NCI-H510A (cell line): ENCODE results near the gene FES.

ENCODE experiments used
- DNase-seq: peaks from one replicate; lab custom pipeline; 2025; lab: John Stamatoyannopoulos, UW

FES gene

DNA sequence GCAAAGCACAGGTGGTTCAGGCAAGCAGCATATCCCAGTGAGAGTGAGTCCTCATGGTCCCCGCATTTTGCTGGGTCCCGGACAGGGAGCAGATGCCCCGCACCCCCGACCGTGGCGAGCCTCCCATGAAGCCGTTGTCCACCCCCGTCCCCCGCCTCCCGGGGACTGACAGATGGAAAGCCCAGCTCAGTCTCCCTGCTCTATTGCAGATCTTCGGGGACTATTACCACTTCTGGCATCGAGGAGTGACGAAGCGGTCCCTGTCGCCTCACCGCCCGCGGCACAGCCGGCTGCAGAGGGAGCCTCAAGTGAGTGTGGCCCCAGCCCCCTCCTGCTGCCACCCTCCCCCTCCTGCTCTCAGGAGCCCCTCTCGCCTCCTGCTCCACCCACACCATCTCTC, 8.3 kb upstream of the FES start:
- DNase-seq, result no peak

GRCh38 chr15:90876512-90877170, 7.7 kb upstream of the FES start:
- DNase-seq, result no peak

DNA sequence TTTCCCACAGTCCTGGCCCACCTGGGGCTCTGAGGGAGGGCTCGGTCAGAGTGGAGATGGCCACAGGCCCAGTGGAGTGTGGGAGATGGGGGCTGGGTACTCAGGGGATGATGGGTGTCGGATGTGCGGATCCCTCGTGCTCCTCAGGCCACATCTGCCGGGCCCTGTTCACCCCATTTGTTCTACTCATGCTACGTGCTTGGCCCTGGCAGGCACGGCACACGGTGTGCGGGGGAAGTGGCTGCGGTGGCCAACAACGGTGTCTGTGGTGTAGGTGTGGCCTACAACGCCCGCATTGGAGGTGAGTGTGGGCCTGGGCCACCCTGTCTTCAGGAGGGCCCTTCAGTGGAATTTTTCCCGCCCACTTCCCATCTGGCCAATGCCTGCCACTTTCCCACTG, 7.0 kb upstream of the FES start:
- no peak for DNase-seq

GRCh38 chr15:90877996-90878395, 6.3 kb upstream of the FES start:
- no peak for DNase-seq

DNA sequence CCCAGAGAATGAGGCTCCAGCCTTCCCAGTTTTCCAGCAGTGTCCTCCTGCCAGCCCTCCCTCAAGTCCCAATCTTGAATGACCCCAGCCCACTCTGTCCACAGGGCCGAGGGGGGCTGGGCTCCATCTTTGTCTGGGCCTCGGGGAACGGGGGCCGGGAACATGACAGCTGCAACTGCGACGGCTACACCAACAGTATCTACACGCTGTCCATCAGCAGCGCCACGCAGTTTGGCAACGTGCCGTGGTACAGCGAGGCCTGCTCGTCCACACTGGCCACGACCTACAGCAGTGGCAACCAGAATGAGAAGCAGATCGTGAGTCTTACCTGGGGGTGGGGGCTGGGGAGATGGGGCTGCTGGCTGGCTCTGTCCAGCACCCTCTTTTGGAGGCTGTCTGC, 5.6 kb upstream of the FES start:
- no peak for DNase-seq

- no peak for DNase-seq
Measured at GRCh38 chr15:90879730-90880366, 4.5 kb upstream of the FES start.

GRCh38 chr15:90880381-90881145, 3.7 kb upstream of the FES start:
- no peak for DNase-seq

DNA sequence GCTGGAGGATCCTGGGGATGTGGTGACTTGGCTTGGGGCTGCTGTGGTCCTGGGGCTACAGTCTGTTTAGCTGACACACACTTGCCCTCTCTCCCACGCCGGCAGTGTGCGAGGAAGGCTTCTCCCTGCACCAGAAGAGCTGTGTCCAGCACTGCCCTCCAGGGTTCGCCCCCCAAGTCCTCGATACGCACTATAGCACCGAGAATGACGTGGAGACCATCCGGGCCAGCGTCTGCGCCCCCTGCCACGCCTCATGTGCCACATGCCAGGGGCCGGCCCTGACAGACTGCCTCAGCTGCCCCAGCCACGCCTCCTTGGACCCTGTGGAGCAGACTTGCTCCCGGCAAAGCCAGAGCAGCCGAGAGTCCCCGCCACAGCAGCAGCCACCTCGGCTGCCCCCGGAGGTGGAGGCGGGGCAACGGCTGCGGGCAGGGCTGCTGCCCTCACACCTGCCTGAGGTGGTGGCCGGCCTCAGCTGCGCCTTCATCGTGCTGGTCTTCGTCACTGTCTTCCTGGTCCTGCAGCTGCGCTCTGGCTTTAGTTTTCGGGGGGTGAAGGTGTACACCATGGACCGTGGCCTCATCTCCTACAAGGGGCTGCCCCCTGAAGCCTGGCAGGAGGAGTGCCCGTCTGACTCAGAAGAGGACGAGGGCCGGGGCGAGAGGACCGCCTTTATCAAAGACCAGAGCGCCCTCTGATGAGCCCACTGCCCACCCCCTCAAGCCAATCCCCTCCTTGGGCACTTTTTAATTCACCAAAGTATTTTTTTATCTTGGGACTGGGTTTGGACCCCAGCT, 2.9 kb upstream of the FES start:
- DNase-seq, result no peak

DNA sequence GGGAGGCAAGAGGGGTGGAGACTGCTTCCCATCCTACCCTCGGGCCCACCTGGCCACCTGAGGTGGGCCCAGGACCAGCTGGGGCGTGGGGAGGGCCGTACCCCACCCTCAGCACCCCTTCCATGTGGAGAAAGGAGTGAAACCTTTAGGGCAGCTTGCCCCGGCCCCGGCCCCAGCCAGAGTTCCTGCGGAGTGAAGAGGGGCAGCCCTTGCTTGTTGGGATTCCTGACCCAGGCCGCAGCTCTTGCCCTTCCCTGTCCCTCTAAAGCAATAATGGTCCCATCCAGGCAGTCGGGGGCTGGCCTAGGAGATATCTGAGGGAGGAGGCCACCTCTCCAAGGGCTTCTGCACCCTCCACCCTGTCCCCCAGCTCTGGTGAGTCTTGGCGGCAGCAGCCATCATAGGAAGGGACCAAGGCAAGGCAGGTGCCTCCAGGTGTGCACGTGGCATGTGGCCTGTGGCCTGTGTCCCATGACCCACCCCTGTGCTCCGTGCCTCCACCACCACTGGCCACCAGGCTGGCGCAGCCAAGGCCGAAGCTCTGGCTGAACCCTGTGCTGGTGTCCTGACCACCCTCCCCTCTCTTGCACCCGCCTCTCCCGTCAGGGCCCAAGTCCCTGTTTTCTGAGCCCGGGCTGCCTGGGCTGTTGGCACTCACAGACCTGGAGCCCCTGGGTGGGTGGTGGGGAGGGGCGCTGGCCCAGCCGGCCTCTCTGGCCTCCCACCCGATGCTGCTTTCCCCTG, 2.2 kb upstream of the FES start:
- DNase-seq, result no peak

DNA sequence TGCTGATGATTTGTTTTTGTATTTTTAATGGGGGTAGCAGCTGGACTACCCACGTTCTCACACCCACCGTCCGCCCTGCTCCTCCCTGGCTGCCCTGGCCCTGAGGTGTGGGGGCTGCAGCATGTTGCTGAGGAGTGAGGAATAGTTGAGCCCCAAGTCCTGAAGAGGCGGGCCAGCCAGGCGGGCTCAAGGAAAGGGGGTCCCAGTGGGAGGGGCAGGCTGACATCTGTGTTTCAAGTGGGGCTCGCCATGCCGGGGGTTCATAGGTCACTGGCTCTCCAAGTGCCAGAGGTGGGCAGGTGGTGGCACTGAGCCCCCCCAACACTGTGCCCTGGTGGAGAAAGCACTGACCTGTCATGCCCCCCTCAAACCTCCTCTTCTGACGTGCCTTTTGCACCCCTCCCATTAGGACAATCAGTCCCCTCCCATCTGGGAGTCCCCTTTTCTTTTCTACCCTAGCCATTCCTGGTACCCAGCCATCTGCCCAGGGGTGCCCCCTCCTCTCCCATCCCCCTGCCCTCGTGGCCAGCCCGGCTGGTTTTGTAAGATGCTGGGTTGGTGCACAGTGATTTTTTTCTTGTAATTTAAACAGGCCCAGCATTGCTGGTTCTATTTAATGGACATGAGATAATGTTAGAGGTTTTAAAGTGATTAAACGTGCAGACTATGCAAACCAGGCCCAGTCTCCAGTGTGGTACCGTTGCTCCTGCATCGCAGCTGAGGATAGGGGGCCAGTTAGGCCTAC, 1.4 kb upstream of the FES start:
- no peak for DNase-seq

GRCh38 chr15:90883526-90883975, 753 bp upstream of the FES start:
- no peak for DNase-seq

GRCh38 chr15:90884719-90885431, 571 bp downstream of the FES start:
- no peak for DNase-seq

GRCh38 chr15:90885432-90886290, 1.4 kb downstream of the FES start:
- no peak for DNase-seq

GRCh38 chr15:90886291-90886614, 1.9 kb downstream of the FES start:
- DNase-seq, result no peak

- no peak for DNase-seq
Measured at GRCh38 chr15:90887037-90887481, 2.8 kb downstream of the FES start.

DNA sequence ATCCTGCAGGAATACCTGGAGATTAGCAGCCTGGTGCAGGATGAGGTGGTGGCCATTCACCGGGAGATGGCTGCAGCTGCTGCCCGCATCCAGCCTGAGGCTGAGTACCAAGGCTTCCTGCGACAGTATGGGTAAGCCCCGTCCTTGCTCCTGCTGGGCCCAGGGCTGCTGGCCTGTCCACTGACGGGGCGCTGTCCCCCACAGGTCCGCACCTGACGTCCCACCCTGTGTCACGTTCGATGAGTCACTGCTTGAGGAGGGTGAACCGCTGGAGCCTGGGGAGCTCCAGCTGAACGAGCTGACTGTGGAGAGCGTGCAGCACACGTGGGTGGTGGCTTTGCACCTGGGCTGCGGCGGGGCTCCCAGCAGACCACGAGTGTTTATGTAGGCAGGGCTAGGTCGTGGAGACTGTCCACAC, 5.0 kb downstream of the FES start:
- DNase-seq, result no peak

DNA sequence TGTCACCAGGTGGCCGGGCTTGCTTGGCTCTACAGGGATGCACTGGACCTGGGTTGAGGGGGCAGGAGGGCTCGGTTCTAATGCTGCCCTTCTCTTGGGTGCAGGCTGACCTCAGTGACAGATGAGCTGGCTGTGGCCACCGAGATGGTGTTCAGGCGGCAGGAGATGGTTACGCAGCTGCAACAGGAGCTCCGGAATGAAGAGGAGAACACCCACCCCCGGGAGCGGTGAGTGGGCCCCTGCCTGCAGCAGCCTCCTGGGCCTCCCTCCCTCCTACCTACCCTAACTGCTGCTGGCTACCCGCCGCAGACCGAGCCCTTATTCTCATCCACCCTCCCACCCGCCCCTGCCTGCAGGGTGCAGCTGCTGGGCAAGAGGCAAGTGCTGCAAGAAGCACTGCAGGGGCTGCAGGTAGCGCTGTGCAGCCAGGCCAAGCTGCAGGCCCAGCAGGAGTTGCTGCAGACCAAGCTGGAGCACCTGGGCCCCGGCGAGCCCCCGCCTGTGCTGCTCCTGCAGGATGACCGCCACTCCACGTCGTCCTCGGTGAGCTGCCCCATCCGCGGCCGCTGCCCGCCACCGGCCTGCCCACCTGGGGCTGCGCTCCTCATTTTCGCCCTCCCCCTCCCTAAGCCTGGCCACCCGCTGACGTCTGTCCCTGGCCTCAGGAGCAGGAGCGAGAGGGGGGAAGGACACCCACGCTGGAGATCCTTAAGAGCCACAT, 5.6 kb downstream of the FES start:
- DNase-seq, result no peak

GRCh38 chr15:90890839-90891238, 6.5 kb downstream of the FES start:
- DNase-seq, result no peak
